HG03571 (cell line): ENCODE data around the gene BIK.
"Not testable (repeated sequence)": the region's sequence is repeated elsewhere in the genome, so short reads cannot be mapped to it uniquely, and the experiment has no call there.

ENCODE experiments used
- ATAC-seq: cut with Tn5 transposase; IDR thresholded peaks from one replicate; pipeline ENCODE4 v1.9.1; 2021; ENCODE audit not compliant: unreplicated experiment

The BIK gene

GRCh38 chr22:43104056-43104625, 6.4 kb upstream of the BIK start:
- ATAC-seq = not testable (repeated sequence)

GRCh38 chr22:43104950-43105349, 5.6 kb upstream of the BIK start:
- ATAC-seq = not testable (repeated sequence)

- no peak for ATAC-seq
Observed at GRCh38 chr22:43106302-43106701, 4.2 kb upstream of the BIK start.

- no peak for ATAC-seq
Observed at GRCh38 chr22:43109511-43109910, 1.0 kb upstream of the BIK start.

GRCh38 chr22:43109921-43110443, 568 bp upstream of the BIK start:
- no peak for ATAC-seq

- no peak for ATAC-seq
Observed at GRCh38 chr22:43110927-43111623, 525 bp downstream of the BIK start.

GRCh38 chr22:43113526-43114251, 3.1 kb downstream of the BIK start:
- ATAC-seq = no peak

- no peak for ATAC-seq
Observed at GRCh38 chr22:43114958-43115357, 4.4 kb downstream of the BIK start.

- no peak for ATAC-seq
Observed at GRCh38 chr22:43116932-43117331, 6.4 kb downstream of the BIK start.

GRCh38 chr22:43118024-43118849, 7.7 kb downstream of the BIK start:
- ATAC-seq = no peak

- no peak for ATAC-seq
Observed at GRCh38 chr22:43118953-43119458, 8.5 kb downstream of the BIK start.

GRCh38 chr22:43126501-43127165, 16.1 kb downstream of the BIK start:
- no peak for ATAC-seq

- no peak for ATAC-seq
Observed at GRCh38 chr22:43127166-43127908, 16.8 kb downstream of the BIK start.

GRCh38 chr22:43128116-43128515, 17.6 kb downstream of the BIK start:
- ATAC-seq = no peak

GRCh38 chr22:43128928-43129424, 18.4 kb downstream of the BIK start:
- ATAC-seq = no peak

GRCh38 chr22:43129426-43130425, 19.2 kb downstream of the BIK start:
- no peak for ATAC-seq

- ATAC-seq = no peak
Observed at GRCh38 chr22:43131773-43132501, 21.4 kb downstream of the BIK start.

- ATAC-seq = no peak
Observed at GRCh38 chr22:43133401-43133800, 22.9 kb downstream of the BIK start.
